SK-N-SH treated with all-trans-retinoic acid at 6 μM for 48 hours (cell line): ENCODE data around the gene STARD5.

ENCODE experiments used
- BACH2 ChIP-seq: fragments of 250-450 bp; sonication (Bioruptor Pico); IDR thresholded peaks from 2 replicates; pipeline ENCODE4 v1.9.0; 2021; ENCODE audit warnings: mild to moderate bottlenecking, borderline replicate concordance
- TF ChIP-seq, protein P1 (sequence below): fragments of 250-450 bp; sonication (Bioruptor Pico); IDR thresholded peaks from 2 replicates; pipeline ENCODE4 v1.8.0; 2021; ENCODE audit warnings: low read depth, mild to moderate bottlenecking, moderate library complexity, borderline replicate concordance

DNA sequence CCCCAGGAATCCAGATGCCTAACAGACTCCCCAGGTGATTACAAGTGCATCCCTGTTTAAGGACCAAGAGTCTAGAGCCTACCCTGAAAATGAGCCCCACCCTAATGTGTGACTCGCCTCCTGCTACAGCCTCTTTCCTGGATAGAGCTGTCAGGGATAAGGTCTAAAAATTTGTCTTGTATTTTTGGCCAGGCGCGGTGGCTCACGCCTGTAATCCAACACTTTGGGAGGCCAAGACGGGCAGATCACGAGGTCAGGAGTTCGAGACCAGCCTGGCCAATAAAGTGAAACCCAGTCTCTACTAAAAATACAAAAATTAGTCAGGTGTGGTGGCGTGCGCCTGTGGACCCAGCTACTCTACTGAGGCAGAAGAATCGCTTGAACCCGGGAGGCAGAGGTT lies 38.8 kb upstream of the STARD5 start:
- no peak for TF ChIP-seq BACH2
- TF ChIP-seq, protein P1, sequence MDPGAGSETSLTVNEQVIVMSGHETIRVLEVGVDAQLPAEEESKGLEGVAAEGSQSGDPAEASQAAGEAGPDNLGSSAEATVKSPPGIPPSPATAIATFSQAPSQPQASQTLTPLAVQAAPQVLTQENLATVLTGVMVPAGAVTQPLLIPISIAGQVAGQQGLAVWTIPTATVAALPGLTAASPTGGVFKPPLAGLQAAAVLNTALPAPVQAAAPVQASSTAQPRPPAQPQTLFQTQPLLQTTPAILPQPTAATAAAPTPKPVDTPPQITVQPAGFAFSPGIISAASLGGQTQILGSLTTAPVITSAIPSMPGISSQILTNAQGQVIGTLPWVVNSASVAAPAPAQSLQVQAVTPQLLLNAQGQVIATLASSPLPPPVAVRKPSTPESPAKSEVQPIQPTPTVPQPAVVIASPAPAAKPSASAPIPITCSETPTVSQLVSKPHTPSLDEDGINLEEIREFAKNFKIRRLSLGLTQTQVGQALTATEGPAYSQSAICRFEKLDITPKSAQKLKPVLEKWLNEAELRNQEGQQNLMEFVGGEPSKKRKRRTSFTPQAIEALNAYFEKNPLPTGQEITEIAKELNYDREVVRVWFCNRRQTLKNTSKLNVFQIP (CRISPR knock-in tag): no peak
